ENCODE results near the gene PRKN. TPM values are rescaled to one million over a fixed set of nuclear protein-coding genes. Genes with fewer than 3 reads are reported as not detected.

The PRKN gene
- total RNA-seq, 4 donors from 2014 or later: 8.4 to 44.8 (median 12.6) TPM

GRCh38 chr6:162289972-162290371 is 437.6 kb downstream of the PRKN start:
- no peak for TF ChIP-seq CTCF (IDR thresholded peaks at IDR 0.05)
- no peak for ATAC-seq (ENCODE audit: low FRiP score)
- no peak for DNase-seq (ENCODE audit: low spot score)

DNA sequence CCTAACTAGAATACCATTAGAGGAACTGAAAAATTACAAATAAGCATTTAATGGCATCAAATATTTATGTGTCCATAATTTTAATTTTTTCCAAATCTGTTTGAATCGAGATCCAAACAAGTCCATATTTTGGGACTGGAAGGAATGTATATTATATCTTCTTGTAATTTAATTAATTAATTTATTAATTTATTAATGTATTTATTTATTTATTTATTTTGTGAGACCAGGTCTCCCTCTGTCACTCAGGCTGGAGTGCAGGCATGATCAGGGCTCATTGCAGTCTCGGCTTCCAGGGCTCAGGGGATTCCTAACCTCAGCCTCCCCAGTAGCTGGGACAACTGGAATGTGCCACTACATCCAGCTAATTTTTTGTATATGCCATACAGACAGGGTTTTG is 453.6 kb downstream of the PRKN start:
- DNase-seq (ENCODE audit: low spot score) (no peak), ATAC-seq (ENCODE audit: low FRiP score) (no peak)
- TF ChIP-seq CTCF (IDR thresholded peaks at IDR 0.05): no peak

- ATAC-seq (ENCODE audit: low FRiP score) (no peak), DNase-seq (ENCODE audit: low spot score) (no peak)
- no peak for TF ChIP-seq CTCF (IDR thresholded peaks at IDR 0.05)
Measured at GRCh38 chr6:162271922-162272321, 455.6 kb downstream of the PRKN start.

- ATAC-seq (ENCODE audit: low FRiP score): no peak
- no peak for DNase-seq (ENCODE audit: low spot score)
- no peak for TF ChIP-seq CTCF (IDR thresholded peaks at IDR 0.05)
Measured at GRCh38 chr6:162270966-162271365, 456.6 kb downstream of the PRKN start.

- DNase-seq (ENCODE audit: low spot score): no peak
- no peak for TF ChIP-seq CTCF (IDR thresholded peaks at IDR 0.05)
- no peak for ATAC-seq (ENCODE audit: low FRiP score)
Measured at GRCh38 chr6:162267641-162268040, 459.9 kb downstream of the PRKN start.

DNA sequence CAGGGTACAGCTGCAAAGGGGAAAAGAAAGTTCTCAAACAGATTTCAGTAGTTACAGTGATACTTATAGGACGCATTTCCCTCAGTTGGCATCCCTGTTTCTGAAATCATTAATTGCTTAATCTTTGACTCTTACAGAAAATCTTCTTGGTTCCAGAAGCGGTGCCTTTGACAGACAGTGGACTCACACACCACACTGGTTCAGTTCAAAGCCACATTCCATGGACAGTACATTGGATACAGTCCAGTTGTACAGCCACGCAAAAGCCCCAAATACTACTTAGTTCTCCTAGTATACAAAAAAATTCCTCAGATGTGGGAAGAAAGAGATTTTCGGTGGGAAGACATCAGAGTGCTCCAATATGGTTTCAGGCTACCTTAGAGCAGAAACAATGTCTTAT is 460.4 kb downstream of the PRKN start:
- no peak for TF ChIP-seq CTCF (IDR thresholded peaks at IDR 0.05)
- DNase-seq (ENCODE audit: low spot score) (no peak), ATAC-seq (ENCODE audit: low FRiP score) (no peak)

GRCh38 chr6:162264581-162264980 is 463.0 kb downstream of the PRKN start:
- ATAC-seq (ENCODE audit: low FRiP score) (no peak), DNase-seq (ENCODE audit: low spot score) (no peak)
- no peak for TF ChIP-seq CTCF (IDR thresholded peaks at IDR 0.05)

All from omental fat pad (tissue), 4 donors.